Breast epithelium (tissue), 3 donors: ENCODE results near the gene ARID4B.

Source experiments
- POLR2A ChIP-seq: fragments of 450-650 bp; IDR thresholded peaks from one replicate; pipeline ENCODE4 v1.6.1; 2016; ENCODE audit warnings: antibody characterized with exemption, mild to moderate bottlenecking, moderate library complexity
- TF ChIP-seq, protein P1 (sequence below), 3 donors: fragments of 450-650 bp; IDR thresholded peaks; one replicate each; pipeline ENCODE4 v1.5.1; 2016 to 2017; ENCODE audit warnings: antibody characterized with exemption in 3 of 3, mild to moderate bottlenecking in 3 of 3, moderate library complexity in 3 of 3

DNA sequence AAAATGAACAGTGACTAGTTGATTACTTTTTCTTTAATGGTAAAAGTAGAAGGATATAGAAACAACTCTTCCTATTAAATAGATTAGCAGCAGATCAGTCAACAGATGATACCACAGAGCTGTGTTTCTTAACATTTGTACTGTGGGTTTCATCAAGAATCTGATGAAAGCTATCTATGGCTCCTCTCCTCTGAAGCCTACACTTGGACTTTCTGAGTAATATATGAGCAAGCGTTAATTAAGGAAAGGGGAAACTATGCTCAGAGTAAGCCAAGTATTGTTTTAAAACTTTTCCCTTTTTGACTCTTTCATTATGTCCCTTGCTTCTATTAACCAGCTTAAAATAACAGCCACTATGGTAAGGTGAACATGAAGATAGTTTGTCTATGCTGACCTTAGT, 10.8 kb downstream of the ARID4B start:
- TF ChIP-seq, protein P1, sequence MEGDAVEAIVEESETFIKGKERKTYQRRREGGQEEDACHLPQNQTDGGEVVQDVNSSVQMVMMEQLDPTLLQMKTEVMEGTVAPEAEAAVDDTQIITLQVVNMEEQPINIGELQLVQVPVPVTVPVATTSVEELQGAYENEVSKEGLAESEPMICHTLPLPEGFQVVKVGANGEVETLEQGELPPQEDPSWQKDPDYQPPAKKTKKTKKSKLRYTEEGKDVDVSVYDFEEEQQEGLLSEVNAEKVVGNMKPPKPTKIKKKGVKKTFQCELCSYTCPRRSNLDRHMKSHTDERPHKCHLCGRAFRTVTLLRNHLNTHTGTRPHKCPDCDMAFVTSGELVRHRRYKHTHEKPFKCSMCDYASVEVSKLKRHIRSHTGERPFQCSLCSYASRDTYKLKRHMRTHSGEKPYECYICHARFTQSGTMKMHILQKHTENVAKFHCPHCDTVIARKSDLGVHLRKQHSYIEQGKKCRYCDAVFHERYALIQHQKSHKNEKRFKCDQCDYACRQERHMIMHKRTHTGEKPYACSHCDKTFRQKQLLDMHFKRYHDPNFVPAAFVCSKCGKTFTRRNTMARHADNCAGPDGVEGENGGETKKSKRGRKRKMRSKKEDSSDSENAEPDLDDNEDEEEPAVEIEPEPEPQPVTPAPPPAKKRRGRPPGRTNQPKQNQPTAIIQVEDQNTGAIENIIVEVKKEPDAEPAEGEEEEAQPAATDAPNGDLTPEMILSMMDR (IDR thresholded peaks at IDR 0.05): no peak
- no peak for TF ChIP-seq POLR2A
